Prostate gland (tissue), 2 donors: ENCODE measurements around the gene RTRAF. TPM values are rescaled to one million over a fixed set of nuclear protein-coding genes. Genes with fewer than 3 reads are reported as not detected.

Experiments
- DNase-seq: peaks from one replicate; pipeline ENCODE4 v3.0.0-alpha.2; 2019; ENCODE audit warnings: low spot score
- H3K27ac ChIP-seq, 2 donors: fragments of 200-600 bp; sonication (generic); 2 replicates each; pipeline ENCODE4 v1.5.1; 2017 to 2019
- H3K27me3 ChIP-seq: fragments of 200-600 bp; sonication (generic); replicated peaks from 2 replicates; pipeline ENCODE4 v1.5.1; 2019; ENCODE audit not compliant: insufficient read depth
- H3K36me3 ChIP-seq, 2 donors: fragments of 200-600 bp; sonication (generic); 1 replicate in 1 of 2; 2 replicates in 1 of 2; pipeline versions ENCODE4 v1.5.1 to v1.8.1; 2017 to 2019
- H3K4me1 ChIP-seq: fragments of 200-600 bp; sonication (generic); replicated peaks from 2 replicates; pipeline ENCODE4 v1.5.1; 2019
- H3K4me3 ChIP-seq, 2 donors: fragments of 200-600 bp; sonication (generic); 2 replicates each; pipeline ENCODE4 v1.5.1; 2017 to 2019
- H3K9me3 ChIP-seq: fragments of 200-600 bp; sonication (generic); 2 replicates; pipeline ENCODE4 v1.5.1; 2017
- POLR2A ChIP-seq: fragments of 450-650 bp; IDR thresholded peaks from one replicate; pipeline ENCODE4 v1.6.1; 2016; ENCODE audit warnings: antibody characterized with exemption, mild to moderate bottlenecking
- POLR2AphosphoS5 ChIP-seq: sonication (generic); formaldehyde crosslinking; IDR thresholded peaks from one replicate; pipeline ENCODE4 v1.6.1; 2017; ENCODE audit warnings: antibody characterized with exemption
- WGBS: methylation state at CpG from one replicate; pipeline ENCODE4 v1.1.5; 2018; 5-methylcytosine and 5-hydroxymethylcytosine counted together
- intact Hi-C: fragments of 100-400 bp; cut with DNase I; formaldehyde crosslinking; loops from one replicate; pipeline ENCODE4 v1.14.2; 2022
- total RNA-seq, 2 donors: library from RNA; depleted of rRNA; stranded (reverse); fragments of >200 nt; gene quantifications; one replicate each; pipeline ENCODE4 v1.1.0, GENCODE V29; 2016
- TF ChIP-seq, protein P1 (sequence below), 4 experiments: fragments of 200-600 bp in 2 of 4; fragments of 450-650 bp in 2 of 4; sonication (generic) in 2 of 4; IDR thresholded peaks; 1 replicate in 3 of 4; 2 replicates in 1 of 4; pipeline ENCODE4 v1.5.1; 2016 to 2019; ENCODE audit warnings: antibody characterized with exemption in 4 of 4, mild to moderate bottlenecking in 2 of 4, moderate library complexity in 2 of 4

Gene RTRAF
- total RNA-seq, 2 donors from 2014 or later = 62.6 to 105 TPM

DNA sequence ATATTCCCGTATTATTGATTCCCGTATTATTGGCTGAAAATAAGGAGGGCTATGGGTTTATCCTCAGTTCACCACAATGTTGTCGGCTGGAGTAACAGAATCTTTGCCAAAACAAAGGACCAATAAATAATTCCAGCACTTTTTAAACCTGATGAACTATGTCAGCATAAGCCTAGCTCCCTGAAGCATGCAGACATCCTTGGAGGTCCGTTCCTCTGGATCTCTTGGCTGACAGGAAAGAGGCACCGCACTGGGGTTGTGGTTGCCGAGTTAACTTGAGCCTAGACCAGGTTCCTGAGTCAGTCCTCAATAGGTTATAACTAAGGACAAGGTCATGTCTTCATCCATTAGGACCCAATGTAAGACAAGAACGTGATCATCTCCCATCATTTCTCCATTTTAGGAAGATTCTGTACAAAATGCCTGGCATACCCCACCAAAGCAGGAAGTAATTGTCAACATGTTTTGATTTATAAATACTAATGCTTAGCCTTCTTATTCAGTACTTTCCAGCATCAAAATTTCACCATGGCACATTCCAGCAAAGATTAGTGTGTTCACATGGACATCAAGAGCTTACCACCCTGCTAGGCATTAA lies 43.0 kb downstream of the RTRAF start:
- intact Hi-C loops = no loop called here
- H3K4me1 ChIP-seq = no peaks in the 10 kb centered on the region
- no peak for DNase-seq
- no peaks in the 10 kb centered on the region for H3K27me3 ChIP-seq
- 39% methylated on average over 7 of the region's 7 CpGs for WGBS
- peak overlapping the region in 1 of 2 donors; percentile 32 for H3K27ac ChIP-seq
- H3K36me3 ChIP-seq = no peaks in the 10 kb centered on the region
- H3K9me3 ChIP-seq = no peaks in the 10 kb centered on the region
- no peak overlapping the region for H3K4me3 ChIP-seq
- no peak for TF ChIP-seq POLR2A

DNA sequence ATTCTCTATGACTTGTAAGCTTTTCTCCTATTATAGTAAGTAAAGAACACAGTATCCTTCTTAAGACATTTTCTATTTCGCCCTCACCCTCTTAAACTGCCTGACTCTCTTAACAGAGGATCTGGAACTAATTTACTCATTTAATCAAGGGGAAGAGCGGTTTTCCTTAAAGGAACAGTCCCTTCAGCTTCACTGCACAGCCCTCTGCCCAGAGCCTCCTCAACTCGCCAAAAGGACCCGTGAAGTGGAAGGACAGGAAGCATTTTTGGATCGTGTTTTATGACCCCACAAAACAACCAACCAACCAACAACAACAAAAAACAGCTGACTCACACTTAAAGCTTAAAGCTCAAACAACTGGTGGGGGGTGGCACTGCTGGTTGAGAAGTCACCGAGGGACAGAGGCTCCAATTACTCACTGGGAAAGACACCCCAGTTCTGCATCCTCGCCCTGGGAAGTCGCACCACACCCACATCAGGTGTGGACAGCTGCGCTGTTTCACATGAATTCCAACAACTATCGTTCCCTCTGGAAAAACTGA lies 43.8 kb downstream of the RTRAF start:
- no peaks in the 10 kb centered on the region for H3K9me3 ChIP-seq
- H3K27me3 ChIP-seq = no peaks in the 10 kb centered on the region
- peak overlapping the region in 1 of 2 donors; percentile 32 for H3K27ac ChIP-seq
- no peaks in the 10 kb centered on the region for H3K4me1 ChIP-seq
- H3K36me3 ChIP-seq = no peaks in the 10 kb centered on the region
- intact Hi-C loops = no loop called here
- 42% methylated on average over 10 of the region's 10 CpGs for whole genome bisulfite sequencing
- H3K4me3 ChIP-seq = no peak overlapping the region
- TF ChIP-seq, protein P1, sequence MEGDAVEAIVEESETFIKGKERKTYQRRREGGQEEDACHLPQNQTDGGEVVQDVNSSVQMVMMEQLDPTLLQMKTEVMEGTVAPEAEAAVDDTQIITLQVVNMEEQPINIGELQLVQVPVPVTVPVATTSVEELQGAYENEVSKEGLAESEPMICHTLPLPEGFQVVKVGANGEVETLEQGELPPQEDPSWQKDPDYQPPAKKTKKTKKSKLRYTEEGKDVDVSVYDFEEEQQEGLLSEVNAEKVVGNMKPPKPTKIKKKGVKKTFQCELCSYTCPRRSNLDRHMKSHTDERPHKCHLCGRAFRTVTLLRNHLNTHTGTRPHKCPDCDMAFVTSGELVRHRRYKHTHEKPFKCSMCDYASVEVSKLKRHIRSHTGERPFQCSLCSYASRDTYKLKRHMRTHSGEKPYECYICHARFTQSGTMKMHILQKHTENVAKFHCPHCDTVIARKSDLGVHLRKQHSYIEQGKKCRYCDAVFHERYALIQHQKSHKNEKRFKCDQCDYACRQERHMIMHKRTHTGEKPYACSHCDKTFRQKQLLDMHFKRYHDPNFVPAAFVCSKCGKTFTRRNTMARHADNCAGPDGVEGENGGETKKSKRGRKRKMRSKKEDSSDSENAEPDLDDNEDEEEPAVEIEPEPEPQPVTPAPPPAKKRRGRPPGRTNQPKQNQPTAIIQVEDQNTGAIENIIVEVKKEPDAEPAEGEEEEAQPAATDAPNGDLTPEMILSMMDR (IDR thresholded peaks at IDR 0.05) = no peak
- TF ChIP-seq POLR2AphosphoS5 (no peak), POLR2A (no peak)
- no peak for DNase-seq

DNA sequence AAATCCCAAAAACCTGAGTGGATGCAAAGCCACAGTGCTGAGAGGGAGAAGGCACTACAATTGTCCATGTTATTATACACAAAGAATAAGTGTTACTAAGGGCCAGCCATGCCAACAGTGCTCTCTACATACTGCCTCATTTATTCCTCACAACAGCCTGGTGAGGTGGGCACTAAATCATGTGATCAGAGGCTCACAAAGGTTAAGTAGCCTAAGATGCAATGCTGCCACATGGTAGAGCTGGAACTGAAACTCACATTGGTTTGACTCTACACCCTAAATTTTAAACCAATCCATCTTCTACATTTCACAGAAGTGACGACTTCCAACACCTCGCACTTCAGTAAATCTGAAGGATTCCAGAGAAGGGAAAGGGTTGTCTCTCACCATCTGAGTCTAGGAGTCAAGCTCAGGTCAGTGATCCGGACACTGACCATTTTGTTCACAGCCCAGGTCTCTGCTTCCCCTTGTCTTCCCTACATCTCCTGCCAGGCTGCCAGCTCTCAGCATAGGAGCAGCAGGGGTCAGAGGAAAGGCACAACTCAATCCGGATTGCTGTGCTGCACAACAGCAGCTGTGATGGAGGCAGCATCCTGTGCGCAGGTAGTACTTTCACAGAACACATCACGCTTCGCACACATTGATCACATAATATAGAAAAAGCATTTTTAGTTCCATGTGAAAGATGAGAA lies 49.9 kb downstream of the RTRAF start:
- Histone ChIP-seq H3K4me1 (no peaks in the 10 kb centered on the region), H3K4me3 (no peak overlapping the region), H3K36me3 (no peaks in the 10 kb centered on the region), H3K27me3 (no peaks in the 10 kb centered on the region), H3K9me3 (no peaks in the 10 kb centered on the region), H3K27ac (no peak overlapping the region)
- TF ChIP-seq POLR2AphosphoS5 (no peak), POLR2A (no peak)
- TF ChIP-seq, protein P1 (IDR thresholded peaks at IDR 0.05) = no peak
- intact Hi-C loops = no loop called here
- DNase-seq = no peak
- WGBS = 78% methylated on average over 7 of the region's 7 CpGs

DNA sequence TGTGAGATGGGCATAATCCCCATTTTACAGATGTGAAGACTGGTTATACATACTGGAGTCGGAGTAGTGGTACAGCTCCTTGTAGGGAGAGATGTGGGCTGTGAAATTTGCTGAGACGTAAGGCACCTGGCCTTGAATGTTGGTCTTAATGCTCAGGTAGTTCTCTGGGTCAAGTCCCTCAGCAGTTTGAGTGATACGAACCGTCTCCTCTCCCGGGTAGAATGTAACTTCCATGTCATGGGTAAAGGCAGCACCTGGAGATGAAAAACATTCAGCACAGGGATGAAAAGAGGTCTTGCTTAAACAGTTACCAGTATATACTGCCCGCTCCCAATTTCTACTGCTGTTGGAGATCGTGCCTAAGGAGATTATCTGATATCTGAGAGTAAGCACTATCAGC lies 51.3 kb downstream of the RTRAF start:
- Histone ChIP-seq H3K4me1 (no peaks in the 10 kb centered on the region), H3K4me3 (no peak overlapping the region), H3K9me3 (no peaks in the 10 kb centered on the region), H3K27ac (no peak overlapping the region), H3K27me3 (no peaks in the 10 kb centered on the region), H3K36me3 (no peaks in the 10 kb centered on the region)
- TF ChIP-seq POLR2AphosphoS5 (no peak), POLR2A (no peak)
- TF ChIP-seq, protein P1 (IDR thresholded peaks at IDR 0.05) = no peak
- no peak for DNase-seq
- WGBS = 93% methylated on average over 7 of the region's 7 CpGs
- intact Hi-C loops = no loop called here

DNA sequence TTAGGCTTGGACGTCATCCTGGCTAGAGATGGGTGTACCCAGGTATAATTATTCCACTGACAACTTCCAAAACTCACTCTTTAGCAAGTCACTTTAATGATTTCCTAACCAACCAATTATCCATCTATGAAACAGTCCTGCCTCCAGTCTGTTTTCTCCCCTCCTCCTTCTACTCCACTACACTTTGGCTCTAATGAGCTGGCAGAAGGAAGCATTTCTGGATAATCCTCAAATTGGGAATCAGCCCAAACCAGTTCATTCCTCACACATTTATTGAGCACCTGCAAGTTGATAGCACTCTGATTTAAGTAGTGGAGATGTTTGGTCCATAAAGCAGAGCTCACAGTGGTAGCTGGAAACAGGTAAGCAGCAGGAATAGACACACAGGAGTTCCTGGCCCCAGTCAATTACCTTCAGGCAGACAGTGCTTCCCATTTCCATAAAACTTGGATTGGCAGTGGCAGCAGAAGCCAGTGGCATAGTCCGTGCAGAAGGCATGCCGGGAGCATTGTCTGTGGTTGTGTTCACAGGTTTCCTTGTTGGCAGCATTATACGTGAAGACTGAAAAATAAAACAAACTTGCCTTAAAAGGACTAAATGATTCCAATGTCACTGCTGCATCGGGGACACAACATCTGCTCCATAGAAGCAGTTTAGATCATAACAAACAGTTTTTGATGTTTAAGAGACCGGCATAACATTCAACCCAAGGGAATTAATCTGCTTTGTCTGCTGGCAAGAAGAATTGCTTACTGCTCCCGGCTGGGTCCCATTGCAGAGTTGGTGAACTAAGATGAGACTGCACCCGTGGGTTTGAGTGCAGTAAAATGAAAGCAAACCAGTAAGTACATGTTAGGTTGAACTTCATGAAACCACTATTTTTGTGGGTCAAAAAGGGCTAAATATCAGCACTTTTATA lies 53.3 kb downstream of the RTRAF start:
- Histone ChIP-seq H3K4me1 (no peaks in the 10 kb centered on the region), H3K36me3 (no peaks in the 10 kb centered on the region), H3K27ac (peak overlapping the region; percentile 9 to 16), H3K27me3 (no peaks in the 10 kb centered on the region), H3K9me3 (no peaks in the 10 kb centered on the region), H3K4me3 (no peak overlapping the region)
- intact Hi-C loops = no loop called here
- WGBS = 11% methylated on average over 8 of the region's 8 CpGs
- DNase-seq = peak; percentile 23
- TF ChIP-seq POLR2A = no peak
- TF ChIP-seq, protein P1 (IDR thresholded peaks at IDR 0.05) = no peak
- TF ChIP-seq POLR2AphosphoS5 = peak; percentile 35
